IMR-90 (cell line): ENCODE measurements around the gene GXYLT1. TPM values are rescaled to one million over a fixed set of nuclear protein-coding genes. Genes with fewer than 3 reads are reported as not detected.

Experiments used
- ATAC-seq: fragments of 200-7000 bp; cut with Tn5 transposase; 2 replicates; pipeline ENCODE4 v1.9.1; 2020; ENCODE audit warnings: low read depth, mild to moderate bottlenecking, moderate library complexity
- BruUV-seq: library from RNA; stranded (reverse); fragments of 400-500 nt; replicated peaks from 2 replicates; lab custom pipeline; 2021; lab: Mats Ljungman, UMichigan
- CTCF ChIA-PET: fragments of 300-600 bp; formaldehyde crosslinking; extraction: SDS; loops from one replicate; lab custom pipeline; 2021; ENCODE audit warnings: antibody characterized with exemption; lab: Yijun Ruan, JAX
- POLR2A ChIA-PET: fragments of 300-600 bp; sonication (Branson Sonifier 250); formaldehyde crosslinking; loops from one replicate; lab custom pipeline; 2022; ENCODE audit warnings: antibody characterized with exemption; ENCODE audit not compliant: unreplicated experiment; lab: Charles Lee
- DNase-seq: peaks from one replicate; pipeline ENCODE4 v3.0.0; 2013
- H2AFZ ChIP-seq: replicated peaks from 2 replicates; pipeline ENCODE3; 2013; ENCODE audit warnings: low read length, mild to moderate bottlenecking; ENCODE audit not compliant: poor library complexity
- H2AK5ac ChIP-seq: 2 replicates; pipeline ENCODE4 v1.6.1; 2013; ENCODE audit warnings: low read depth, low read length, inconsistent platforms
- H2AK9ac ChIP-seq: replicated peaks from 2 replicates; pipeline ENCODE3; 2013; ENCODE audit warnings: mild to moderate bottlenecking, low read depth, low read length, moderate library complexity; ENCODE audit not compliant: poor library complexity
- H2BK120ac ChIP-seq: 2 replicates; pipeline ENCODE4 v1.6.1; 2013; ENCODE audit warnings: low read depth, low read length, inconsistent platforms
- H2BK15ac ChIP-seq: 3 replicates; pipeline ENCODE4 v1.6.1; 2013; ENCODE audit warnings: low read depth, low read length, inconsistent platforms
- H2BK20ac ChIP-seq: 2 replicates; pipeline ENCODE4 v1.6.1; 2013; ENCODE audit warnings: low read depth, mild to moderate bottlenecking, inconsistent platforms, low read length, moderate library complexity
- H2BK5ac ChIP-seq: 2 replicates; pipeline ENCODE4 v1.6.1; 2013; ENCODE audit warnings: mild to moderate bottlenecking, low read depth, low read length, inconsistent platforms; ENCODE audit not compliant: poor library complexity, severe bottlenecking
- H3K14ac ChIP-seq: replicated peaks from 2 replicates; pipeline ENCODE4 v1.6.1; 2013; ENCODE audit warnings: low read depth, low read length, inconsistent platforms
- H3K18ac ChIP-seq: 2 replicates; pipeline ENCODE4 v1.6.1; 2013; ENCODE audit warnings: low read depth, low read length, control low read depth
- H3K23ac ChIP-seq: 2 replicates; pipeline ENCODE4 v1.6.1; 2013; ENCODE audit warnings: low read depth, low read length, inconsistent platforms
- H3K27ac ChIP-seq: 2 replicates; pipeline ENCODE4 v1.5.1; 2013; ENCODE audit warnings: mild to moderate bottlenecking, control low read depth, low read length; ENCODE audit not compliant: insufficient read depth
- H3K27me3 ChIP-seq: 2 replicates; pipeline ENCODE4 v1.6.1; 2013; ENCODE audit warnings: low read length; ENCODE audit not compliant: control insufficient read depth, insufficient read depth
- H3K36me3 ChIP-seq: 2 replicates; pipeline ENCODE4 v1.6.1; 2013; ENCODE audit warnings: low read length, mixed read lengths; ENCODE audit not compliant: control insufficient read depth, insufficient read depth
- H3K4ac ChIP-seq: 2 replicates; pipeline ENCODE4 v1.6.1; 2013; ENCODE audit warnings: low read depth, low read length, inconsistent platforms
- H3K4me1 ChIP-seq: 2 replicates; pipeline ENCODE4 v1.6.1; 2013; ENCODE audit warnings: low read length, mixed read lengths; ENCODE audit not compliant: control insufficient read depth, insufficient read depth
- H3K4me2 ChIP-seq: 2 replicates; pipeline ENCODE4 v1.6.1; 2013; ENCODE audit warnings: low read depth, mild to moderate bottlenecking, control low read depth, low read length, moderate library complexity
- H3K4me3 ChIP-seq: 2 replicates; pipeline ENCODE4 v1.5.1; 2013; ENCODE audit warnings: low read depth, mild to moderate bottlenecking, control low read depth, low read length, moderate library complexity; ENCODE audit not compliant: insufficient read depth
- H3K56ac ChIP-seq: 2 replicates; pipeline ENCODE4 v1.6.1; 2013; ENCODE audit warnings: low read length, inconsistent platforms; ENCODE audit not compliant: insufficient read depth; ENCODE audit errors: extremely low read depth
- H3K79me1 ChIP-seq, 2 experiments: 2 replicates each; pipeline ENCODE4 v1.6.1; 2013; ENCODE audit warnings: low read length in 2 of 2, inconsistent platforms in 1 of 2, low read depth in 1 of 2
- H3K9ac ChIP-seq: 2 replicates; pipeline ENCODE4 v1.6.1; 2013; ENCODE audit warnings: low read depth, low read length, control low read depth
- H3K9me1 ChIP-seq: 2 replicates; pipeline ENCODE4 v1.6.1; 2013; ENCODE audit warnings: low read length, inconsistent platforms; ENCODE audit not compliant: insufficient read depth
- H3K9me3 ChIP-seq: 2 replicates; pipeline ENCODE4 v1.6.1; 2013; ENCODE audit warnings: low read length; ENCODE audit not compliant: control insufficient read depth, insufficient read depth
- H4K20me1 ChIP-seq: 2 replicates; pipeline ENCODE4 v1.6.1; 2013; ENCODE audit warnings: low read length, inconsistent platforms; ENCODE audit not compliant: insufficient read depth
- H4K5ac ChIP-seq: 2 replicates; pipeline ENCODE4 v1.6.1; 2013; ENCODE audit warnings: mild to moderate bottlenecking, low read depth, low read length, control low read depth
- H4K8ac ChIP-seq, 2 experiments: 2 replicates each; pipeline ENCODE4 v1.6.1; 2013; ENCODE audit warnings: low read depth in 2 of 2, low read length in 2 of 2, control low read depth in 1 of 2, inconsistent platforms in 1 of 2
- H4K91ac ChIP-seq: 2 replicates; pipeline ENCODE4 v1.6.1; 2013; ENCODE audit warnings: low read depth, low read length, inconsistent platforms; ENCODE audit not compliant: insufficient read depth
- BHLHE40 ChIP-seq: fragments of 150-350 bp; IDR thresholded peaks from 2 replicates; pipeline ENCODE4 v1.6.1; 2016; ENCODE audit warnings: mild to moderate bottlenecking, low read depth, low read length
- CHD1 ChIP-seq: IDR thresholded peaks from 2 replicates; pipeline ENCODE4 v1.6.1; 2012; ENCODE audit warnings: low read depth, low read length, improper control_type of control experiment
- CTCF ChIP-seq: conservative IDR thresholded peaks from 2 replicates; pipeline ENCODE4 v1.5.1; 2012; ENCODE audit warnings: mild to moderate bottlenecking, low read depth, low read length, improper control_type of control experiment
- ELK1 ChIP-seq: fragments of 150-350 bp; IDR thresholded peaks from 2 replicates; pipeline ENCODE4 v1.6.1; 2016; ENCODE audit warnings: low read depth, mild to moderate bottlenecking, low read length, moderate library complexity, borderline replicate concordance
- FOS ChIP-seq: fragments of 150-350 bp; IDR thresholded peaks from 2 replicates; pipeline ENCODE4 v1.6.1; 2016; ENCODE audit warnings: low read depth, low read length
- MAFK ChIP-seq: IDR thresholded peaks from 2 replicates; pipeline ENCODE4 v1.6.1; 2012; ENCODE audit warnings: low read depth, low read length, improper control_type of control experiment
- MAZ ChIP-seq: IDR thresholded peaks from 2 replicates; pipeline ENCODE4 v1.6.1; 2012; ENCODE audit warnings: low read depth, mild to moderate bottlenecking, low read length, improper control_type of control experiment, moderate library complexity, borderline replicate concordance
- MXI1 ChIP-seq: IDR thresholded peaks from 2 replicates; pipeline ENCODE4 v1.6.1; 2012; ENCODE audit warnings: low read depth, mild to moderate bottlenecking, low read length, moderate library complexity, borderline replicate concordance
- POLR2A ChIP-seq: IDR thresholded peaks from 2 replicates; pipeline ENCODE4 v1.6.1; 2012; ENCODE audit warnings: mild to moderate bottlenecking, low read depth, low read length
- RCOR1 ChIP-seq: IDR thresholded peaks from 2 replicates; pipeline ENCODE4 v1.6.1; 2012; ENCODE audit warnings: mild to moderate bottlenecking, low read length, improper control_type of control experiment; ENCODE audit not compliant: insufficient replicate concordance
- RFX5 ChIP-seq: IDR thresholded peaks from 2 replicates; pipeline ENCODE4 v1.8.0; 2012; ENCODE audit warnings: low read depth, mild to moderate bottlenecking, low read length, moderate library complexity
- SMC3 ChIP-seq: fragments of 150-350 bp; IDR thresholded peaks from 2 replicates; pipeline ENCODE4 v1.6.1; 2016; ENCODE audit warnings: low read depth, mild to moderate bottlenecking, antibody characterized with exemption, low read length, moderate library complexity
- USF2 ChIP-seq: fragments of 150-350 bp; IDR thresholded peaks from 2 replicates; pipeline ENCODE4 v1.6.1; 2017; ENCODE audit warnings: mild to moderate bottlenecking, antibody characterized with exemption, low read length, low read depth
- dilution Hi-C: fragments of 300-500 bp; cut with HindIII; formaldehyde crosslinking; loops from one replicate; pipeline ENCODE4 v1.14.3; 2018; ENCODE audit warnings: low sequenced_read_pairs; ENCODE audit not compliant: unreplicated experiment
- in situ Hi-C: fragments of 300-500 bp; cut with MboI; formaldehyde crosslinking; loops from 3 replicates; pipeline ENCODE4 v1.14.3; 2019; ENCODE audit warnings: low sequenced_read_pairs, inconsistent platforms, mixed read lengths
- intact Hi-C: fragments of 100-400 bp; cut with micrococcal nuclease; formaldehyde crosslinking; loops from 2 replicates; pipeline ENCODE4 v1.10.0; 2022
- polyA plus RNA-seq, 3 experiments: library from polyadenylated mRNA; depleted of rRNA; stranded (reverse); fragments of >200 nt; gene quantifications; 2 replicates each; pipeline ENCODE4 v1.2.3, GENCODE V29; 2012; ENCODE audit warnings: low replicate concordance in 1 of 3
- total RNA-seq: library from RNA; depleted of rRNA; stranded (reverse); fragments of >200 nt; gene quantifications from 2 replicates; pipeline ENCODE4 v1.2.3, GENCODE V29; 2012

GXYLT1 gene
- total and polyA plus RNA-seq, 2 of the 4 experiments (the other 2 are of a cell fraction), result 8.5 to 8.6 TPM

- DNase-seq (no peak), ATAC-seq (no peak)
- no peaks in the 10 kb centered on the region for H3K27me3 ChIP-seq
- no peak overlapping the region for H3K4me3 ChIP-seq
- intact Hi-C loops (no loop called here), in situ Hi-C loops (no loop called here), dilution Hi-C loops (no loop called here)
- H4K91ac ChIP-seq, result no peak overlapping the region
- H2BK120ac ChIP-seq, result no peak overlapping the region
- no peak overlapping the region for H3K56ac ChIP-seq
- H3K27ac ChIP-seq, result no peak overlapping the region
- no peak overlapping the region for H2BK20ac ChIP-seq
- ChIA-PET CTCF (no interaction called here), POLR2A (no interaction called here)
- no peak overlapping the region for H4K8ac ChIP-seq
- no peak overlapping the region for H3K14ac ChIP-seq
- no peak for TF ChIP-seq POLR2A
- no peak for TF ChIP-seq SMC3
- TF ChIP-seq ELK1, result no peak
- TF ChIP-seq FOS, result no peak
- no peak for TF ChIP-seq USF2
- no peak for TF ChIP-seq RCOR1
- no peak for TF ChIP-seq RFX5
- TF ChIP-seq BHLHE40, result no peak
- TF ChIP-seq MAZ, result no peak
- no peak for TF ChIP-seq CHD1
- no peak for TF ChIP-seq MAFK
- no peak for TF ChIP-seq CTCF
- no peak for TF ChIP-seq MXI1
- H3K9me1 ChIP-seq, result peaks cover 11% of the 10 kb centered on the region; the same call in 1 of the 2 replicates
- peaks cover 9 to 28% of the 10 kb centered on the region in 2 experiments for H3K79me1 ChIP-seq
- H2BK5ac ChIP-seq, result no peak overlapping the region
- no peak overlapping the region for H2AK9ac ChIP-seq
- H3K9me3 ChIP-seq, result no peaks in the 10 kb centered on the region
- H3K4me2 ChIP-seq, result no peak overlapping the region
- H3K18ac ChIP-seq, result no peak overlapping the region
- H2BK15ac ChIP-seq, result no peak overlapping the region
- H3K36me3 ChIP-seq, result peaks cover 10% of the 10 kb centered on the region
- no peak overlapping the region for H3K9ac ChIP-seq
- no peak overlapping the region for H4K5ac ChIP-seq
- H2AK5ac ChIP-seq, result no peak overlapping the region
- H3K4me1 ChIP-seq, result no peaks in the 10 kb centered on the region
- H4K20me1 ChIP-seq, result no peaks in the 10 kb centered on the region
- no peak overlapping the region for H2AFZ ChIP-seq
- no peak overlapping the region for H3K4ac ChIP-seq
- no peak overlapping the region for H3K23ac ChIP-seq
- no TSS peak for BruUV-seq
Measured at GRCh38 chr12:42190376-42190775, 45.7 kb upstream of the GXYLT1 start.
